Panc1 (cell line): ENCODE results near the gene SPARC. TPM values are rescaled to one million over a fixed set of nuclear protein-coding genes. Genes with fewer than 3 reads are reported as not detected.

Experiments used
- ATAC-seq: fragments of 200-7000 bp; cut with Tn5 transposase; 2 replicates; pipeline ENCODE4 v1.9.1; 2020; ENCODE audit warnings: mild to moderate bottlenecking, moderate library complexity
- BruUV-seq: library from RNA; stranded (reverse); fragments of 400-500 nt; replicated peaks from 2 replicates; lab custom pipeline; 2021; lab: Mats Ljungman, UMichigan
- CTCF ChIA-PET: fragments of 300-600 bp; sonication (Branson Sonifier 250); formaldehyde crosslinking; loops from one replicate; lab custom pipeline; 2022; ENCODE audit warnings: antibody characterized with exemption; lab: Charles Lee
- POLR2A ChIA-PET: fragments of 300-600 bp; sonication (Branson Sonifier 250); formaldehyde crosslinking; loops from one replicate; lab custom pipeline; 2022; ENCODE audit warnings: antibody characterized with exemption; lab: Charles Lee
- DNase-seq: peaks from one replicate; pipeline ENCODE4 v3.0.0-alpha.2; 2010; ENCODE audit warnings: low read depth, low spot score
- H3K27ac ChIP-seq: 2 replicates; pipeline ENCODE4 v1.5.1; 2011; ENCODE audit warnings: mild to moderate bottlenecking, low read length, inconsistent platforms
- H3K27me3 ChIP-seq: fragments of 200-500 bp; sonication (Bioruptor generic); 2 replicates; pipeline ENCODE4 v1.6.0; 2014; ENCODE audit warnings: low read length, inconsistent platforms; ENCODE audit not compliant: control insufficient read depth, insufficient read depth
- H3K36me3 ChIP-seq: fragments of 200-500 bp; sonication (Bioruptor generic); 2 replicates; pipeline ENCODE4 v1.5.1; 2014; ENCODE audit warnings: inconsistent platforms, mild to moderate bottlenecking, low read length, moderate library complexity; ENCODE audit not compliant: control insufficient read depth, insufficient read depth
- H3K4me1 ChIP-seq: 2 replicates; pipeline ENCODE4 v1.5.1; 2011; ENCODE audit warnings: inconsistent platforms, mild to moderate bottlenecking, low read length, moderate library complexity; ENCODE audit not compliant: control insufficient read depth, insufficient read depth
- H3K4me3 ChIP-seq, 2 experiments: 2 replicates each; pipeline ENCODE4 v1.5.1; 2011 to 2012; ENCODE audit warnings: low read depth in 2 of 2, low read length in 2 of 2, mild to moderate bottlenecking in 2 of 2, inconsistent platforms in 1 of 2, moderate library complexity in 1 of 2
- H3K9me3 ChIP-seq: fragments of 200-500 bp; sonication (Bioruptor generic); 2 replicates; pipeline ENCODE4 v1.5.1; 2014; ENCODE audit warnings: low read depth, mild to moderate bottlenecking, inconsistent platforms, low read length, moderate library complexity; ENCODE audit not compliant: control insufficient read depth, insufficient read depth
- POLR2AphosphoS5 ChIP-seq: IDR thresholded peaks from 2 replicates; pipeline ENCODE4 v1.6.1; 2012; ENCODE audit warnings: mild to moderate bottlenecking, low read depth, low read length, moderate library complexity
- SIN3A ChIP-seq: IDR thresholded peaks from 2 replicates; pipeline ENCODE4 v1.6.1; 2012; ENCODE audit warnings: low read depth, mild to moderate bottlenecking, low read length, moderate library complexity, borderline replicate concordance; ENCODE audit not compliant: insufficient read depth
- TCF7L2 ChIP-seq: IDR thresholded peaks from 2 replicates; pipeline ENCODE4 v1.6.1; 2011; ENCODE audit warnings: mild to moderate bottlenecking, low read depth, low read length, inconsistent platforms
- in situ Hi-C: cut with HindIII; loops from 2 replicates; pipeline ENCODE4 v1.10.0; 2016; ENCODE audit warnings: low sequenced_read_pairs, low pct_unique_long_range_greater_than_20kb
- intact Hi-C: fragments of 100-400 bp; cut with micrococcal nuclease; formaldehyde crosslinking; loops from one replicate; pipeline ENCODE4 v1.10.0; 2022; ENCODE audit not compliant: unreplicated experiment
- total RNA-seq: library from RNA; stranded (reverse); gene quantifications from one replicate; pipeline ENCODE4 v1.2.1, GENCODE V29; 2021; ENCODE audit not compliant: unreplicated experiment
- TF ChIP-seq, protein P1 (sequence below): fragments of 450-650 bp; IDR thresholded peaks from 2 replicates; pipeline ENCODE4 v1.5.1; 2017; ENCODE audit warnings: mild to moderate bottlenecking
- TF ChIP-seq, protein P2 (sequence below), 2 experiments: IDR thresholded peaks; 2 replicates each; pipeline ENCODE4 v1.6.1; 2011 to 2012; ENCODE audit warnings: low read depth in 2 of 2, control low read depth in 1 of 2, low read length in 1 of 2, mild to moderate bottlenecking in 1 of 2, moderate library complexity in 1 of 2; ENCODE audit not compliant: insufficient read depth in 1 of 2

SPARC gene
- total RNA-seq, 1 experiment from 2014 or later: 228 TPM

DNA sequence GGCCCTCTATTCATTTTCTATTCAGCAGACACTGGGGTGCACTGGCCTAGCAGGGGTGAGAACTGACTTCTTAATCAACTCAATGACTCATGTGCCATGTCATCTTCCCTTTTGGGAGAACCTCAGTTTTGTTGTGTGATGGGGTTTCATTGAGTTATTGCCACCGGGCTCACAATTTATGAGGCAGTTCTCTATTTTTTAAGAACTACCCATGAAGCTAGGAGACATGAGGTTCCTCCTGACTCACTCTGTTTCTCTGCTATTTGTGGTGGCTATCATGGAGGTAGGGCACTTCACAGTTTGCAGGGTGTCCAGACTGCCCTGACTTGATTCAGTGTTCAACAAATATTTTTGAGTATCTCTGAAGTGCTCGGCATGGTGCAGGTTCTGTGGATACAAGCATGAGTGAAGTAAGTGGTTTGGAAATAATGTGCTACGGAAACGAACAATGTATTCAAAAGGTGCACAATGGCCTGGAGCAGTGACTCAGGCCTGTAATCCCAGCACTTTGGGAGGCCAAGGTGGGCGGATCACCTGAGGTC, 39.3 kb downstream of the SPARC start:
- POLR2A ChIA-PET: no interaction called here
- Histone ChIP-seq H3K9me3 (no peaks in the 10 kb centered on the region), H3K27me3 (no peaks in the 10 kb centered on the region; the same call in 1 of the 2 replicates), H3K4me1 (no peaks in the 10 kb centered on the region), H3K4me3 (no peak overlapping the region), H3K36me3 (no peaks in the 10 kb centered on the region), H3K27ac (no peak overlapping the region)
- CTCF ChIA-PET: interaction anchor here (0.6 kb wide), 1 partner anchor 870 kb away, joined by 15 read pairs; no protein-coding TSS in a partner anchor
- no TSS peak for BruUV-seq
- no peak for DNase-seq
- TF ChIP-seq POLR2AphosphoS5 (no peak), TCF7L2 (no peak), SIN3A (no peak)
- TF ChIP-seq, protein P1, sequence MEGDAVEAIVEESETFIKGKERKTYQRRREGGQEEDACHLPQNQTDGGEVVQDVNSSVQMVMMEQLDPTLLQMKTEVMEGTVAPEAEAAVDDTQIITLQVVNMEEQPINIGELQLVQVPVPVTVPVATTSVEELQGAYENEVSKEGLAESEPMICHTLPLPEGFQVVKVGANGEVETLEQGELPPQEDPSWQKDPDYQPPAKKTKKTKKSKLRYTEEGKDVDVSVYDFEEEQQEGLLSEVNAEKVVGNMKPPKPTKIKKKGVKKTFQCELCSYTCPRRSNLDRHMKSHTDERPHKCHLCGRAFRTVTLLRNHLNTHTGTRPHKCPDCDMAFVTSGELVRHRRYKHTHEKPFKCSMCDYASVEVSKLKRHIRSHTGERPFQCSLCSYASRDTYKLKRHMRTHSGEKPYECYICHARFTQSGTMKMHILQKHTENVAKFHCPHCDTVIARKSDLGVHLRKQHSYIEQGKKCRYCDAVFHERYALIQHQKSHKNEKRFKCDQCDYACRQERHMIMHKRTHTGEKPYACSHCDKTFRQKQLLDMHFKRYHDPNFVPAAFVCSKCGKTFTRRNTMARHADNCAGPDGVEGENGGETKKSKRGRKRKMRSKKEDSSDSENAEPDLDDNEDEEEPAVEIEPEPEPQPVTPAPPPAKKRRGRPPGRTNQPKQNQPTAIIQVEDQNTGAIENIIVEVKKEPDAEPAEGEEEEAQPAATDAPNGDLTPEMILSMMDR: no peak
- TF ChIP-seq, protein P2, sequence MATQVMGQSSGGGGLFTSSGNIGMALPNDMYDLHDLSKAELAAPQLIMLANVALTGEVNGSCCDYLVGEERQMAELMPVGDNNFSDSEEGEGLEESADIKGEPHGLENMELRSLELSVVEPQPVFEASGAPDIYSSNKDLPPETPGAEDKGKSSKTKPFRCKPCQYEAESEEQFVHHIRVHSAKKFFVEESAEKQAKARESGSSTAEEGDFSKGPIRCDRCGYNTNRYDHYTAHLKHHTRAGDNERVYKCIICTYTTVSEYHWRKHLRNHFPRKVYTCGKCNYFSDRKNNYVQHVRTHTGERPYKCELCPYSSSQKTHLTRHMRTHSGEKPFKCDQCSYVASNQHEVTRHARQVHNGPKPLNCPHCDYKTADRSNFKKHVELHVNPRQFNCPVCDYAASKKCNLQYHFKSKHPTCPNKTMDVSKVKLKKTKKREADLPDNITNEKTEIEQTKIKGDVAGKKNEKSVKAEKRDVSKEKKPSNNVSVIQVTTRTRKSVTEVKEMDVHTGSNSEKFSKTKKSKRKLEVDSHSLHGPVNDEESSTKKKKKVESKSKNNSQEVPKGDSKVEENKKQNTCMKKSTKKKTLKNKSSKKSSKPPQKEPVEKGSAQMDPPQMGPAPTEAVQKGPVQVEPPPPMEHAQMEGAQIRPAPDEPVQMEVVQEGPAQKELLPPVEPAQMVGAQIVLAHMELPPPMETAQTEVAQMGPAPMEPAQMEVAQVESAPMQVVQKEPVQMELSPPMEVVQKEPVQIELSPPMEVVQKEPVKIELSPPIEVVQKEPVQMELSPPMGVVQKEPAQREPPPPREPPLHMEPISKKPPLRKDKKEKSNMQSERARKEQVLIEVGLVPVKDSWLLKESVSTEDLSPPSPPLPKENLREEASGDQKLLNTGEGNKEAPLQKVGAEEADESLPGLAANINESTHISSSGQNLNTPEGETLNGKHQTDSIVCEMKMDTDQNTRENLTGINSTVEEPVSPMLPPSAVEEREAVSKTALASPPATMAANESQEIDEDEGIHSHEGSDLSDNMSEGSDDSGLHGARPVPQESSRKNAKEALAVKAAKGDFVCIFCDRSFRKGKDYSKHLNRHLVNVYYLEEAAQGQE (IDR thresholded peaks at IDR 0.05; ENCODE audit: insufficient read depth in 1 of 2, low read depth in 2 of 2, low read length in 1 of 2): no peak
- in situ Hi-C loops (no loop called here), intact Hi-C loops (no loop called here)
- no peak for ATAC-seq

DNA sequence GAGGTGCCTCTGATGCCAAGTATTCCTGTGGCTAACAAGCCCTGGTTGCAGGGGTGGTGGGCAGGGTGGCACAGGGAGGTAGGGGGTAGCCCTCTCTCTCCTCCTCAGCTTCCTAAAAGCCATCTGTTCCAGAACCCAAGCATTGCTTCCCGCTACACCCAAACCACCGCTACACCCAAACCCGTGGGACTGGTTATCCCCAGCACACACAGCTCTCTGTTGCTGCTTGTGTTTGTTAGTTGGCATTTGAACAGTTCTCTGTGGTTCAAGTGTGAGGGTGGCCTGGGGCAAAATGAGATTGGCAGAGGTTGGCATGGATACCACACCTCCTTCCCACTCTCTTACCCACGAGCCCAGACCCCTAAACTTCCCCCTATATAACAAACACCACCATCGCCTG, 40.4 kb downstream of the SPARC start:
- no peak overlapping the region for H3K27ac ChIP-seq

More for the DNA sequence above, 40.4 kb downstream of the SPARC start:
- Histone ChIP-seq H3K4me3 (no peak overlapping the region), H3K36me3 (no peaks in the 10 kb centered on the region), H3K9me3 (no peaks in the 10 kb centered on the region), H3K27me3 (no peaks in the 10 kb centered on the region; the same call in 1 of the 2 replicates), H3K4me1 (no peaks in the 10 kb centered on the region)
- ChIA-PET CTCF (no interaction called here), POLR2A (no interaction called here)
- ATAC-seq (no peak), DNase-seq (no peak)
- in situ Hi-C loops: no loop called here
- intact Hi-C loops: no loop called here
- TF ChIP-seq POLR2AphosphoS5 (no peak), TCF7L2 (no peak), SIN3A (no peak)
- TF ChIP-seq, protein P1: no peak
- TF ChIP-seq, protein P2 (IDR thresholded peaks at IDR 0.05; ENCODE audit: insufficient read depth in 1 of 2, low read depth in 2 of 2, low read length in 1 of 2): no peak
- BruUV-seq: no TSS peak
